Measurements from ENCODE around the gene GLRX3. TPM values are rescaled to one million over a fixed set of nuclear protein-coding genes. Genes with fewer than 3 reads are reported as not detected.

GLRX3 gene
- total and polyA plus RNA-seq, 2 donors (not counting 1 experiment from before 2014, with no cell fraction given), result 26.9 to 45.4 TPM

DNA sequence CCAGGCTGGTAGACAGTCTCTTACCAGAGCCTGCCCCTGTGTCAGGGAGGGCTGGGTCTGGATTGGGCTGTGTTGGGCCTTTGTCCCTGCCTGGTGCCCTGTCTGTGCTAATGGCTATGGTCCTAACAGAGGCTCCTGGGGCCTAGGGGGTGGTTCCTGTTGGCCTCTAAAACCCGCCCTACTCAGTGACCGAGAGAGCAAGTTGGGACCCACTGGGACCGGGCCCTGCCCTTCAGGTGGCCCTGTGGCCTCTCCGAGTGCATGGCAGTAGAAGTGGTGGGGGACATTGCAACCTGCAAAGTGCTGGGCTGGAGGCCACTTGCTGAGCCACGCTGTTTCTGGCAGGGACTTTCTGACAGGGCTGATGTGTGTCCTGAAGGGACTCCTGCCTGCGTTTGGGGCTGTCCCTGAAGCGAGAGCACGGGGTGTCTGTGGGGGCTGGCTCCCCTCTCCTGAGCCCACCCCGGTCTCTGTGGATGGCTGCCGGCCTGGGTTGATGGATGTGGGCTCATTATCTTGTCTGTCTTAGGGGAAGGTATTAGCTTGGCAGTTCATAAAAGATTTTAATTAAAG, 56.2 kb downstream of the GLRX3 start:
- ATAC-seq (ENCODE audit: low read depth) (no peak), DNase-seq (no peak)
- H3K27ac Mint-ChIP-seq, result no peak overlapping the region
- H4K20me1 ChIP-seq (ENCODE audit: control insufficient read depth, insufficient read depth, low read length, poor library complexity, severe bottlenecking), result no peaks in the 10 kb centered on the region
- no peak overlapping the region for H3K4me3 ChIP-seq (ENCODE audit: control extremely low read depth in 1 of 5, extremely low read depth in 1 of 5, insufficient read depth in 1 of 5, low read depth in 2 of 5, low read length in 4 of 5)
- peaks cover 6 to 8% of the 10 kb centered on the region in 2 donors for H3K4me1 ChIP-seq (ENCODE audit: control insufficient read depth in 2 of 2, insufficient read depth in 2 of 2, low read length in 2 of 2)
- ChIA-PET CTCF (no interaction called here), POLR2A (interaction anchor here (0.6 kb wide), 1 partner anchor 121 kb away, joined by 3 read pairs; no protein-coding TSS in a partner anchor)
- no peaks in the 10 kb centered on the region for H3K9me3 Mint-ChIP-seq (ENCODE audit: insufficient read depth)
- no peak overlapping the region for H3K4me2 ChIP-seq (replicated peaks; ENCODE audit: low read depth, low read length, poor library complexity, severe bottlenecking)
- no peak overlapping the region for H2AFZ ChIP-seq (ENCODE audit: insufficient read depth, low read depth, low read length, poor library complexity, severe bottlenecking)
- peaks cover 8% of the 10 kb centered on the region for H3K4me1 Mint-ChIP-seq
- no peaks in the 10 kb centered on the region for H3K36me3 ChIP-seq (replicated peaks in 1 of 2; ENCODE audit: control extremely low read depth in 1 of 2, control insufficient read depth in 1 of 2, extremely low read depth in 1 of 2, insufficient read depth in 2 of 2, low read length in 1 of 2)
- no peak overlapping the region for H3K27ac ChIP-seq (ENCODE audit: low read length in 2 of 2)
- peak overlapping the region; percentile 70 for H3K4me3 Mint-ChIP-seq
- H3K9me3 ChIP-seq (ENCODE audit: control extremely low read depth in 1 of 3, control insufficient read depth in 2 of 3, insufficient read depth in 1 of 3, low read length in 2 of 3), result peaks cover 0 to 2% (median 0%) of the 10 kb centered on the region in 3 donors
- H3K9ac ChIP-seq (ENCODE audit: low read length), result no peak overlapping the region
- no peaks in the 10 kb centered on the region for H3K79me2 ChIP-seq (ENCODE audit: control insufficient read depth, insufficient read depth, low read length)
- intact Hi-C loops (cut with micrococcal nuclease), result no loop called here
- peaks cover 10% of the 10 kb centered on the region for H3K27me3 Mint-ChIP-seq
- no peak for TF ChIP-seq EZH2 (IDR thresholded peaks at IDR 0.05; ENCODE audit: borderline replicate concordance, insufficient read depth, low read depth, low read length, poor library complexity, severe bottlenecking)
- TF ChIP-seq CTCF (IDR thresholded peaks at IDR 0.05), result no peak
- WGBS (ENCODE audit: insufficient coverage), result 94% methylated on average over 10 of the region's 10 CpGs
- peaks cover 0 to 8% (median 1%) of the 10 kb centered on the region in 4 experiments for H3K27me3 ChIP-seq (replicated peaks in 1 of 4; ENCODE audit: control extremely low read depth in 1 of 4, control insufficient read depth in 3 of 4, insufficient read depth in 4 of 4, low read length in 3 of 4)

DNA sequence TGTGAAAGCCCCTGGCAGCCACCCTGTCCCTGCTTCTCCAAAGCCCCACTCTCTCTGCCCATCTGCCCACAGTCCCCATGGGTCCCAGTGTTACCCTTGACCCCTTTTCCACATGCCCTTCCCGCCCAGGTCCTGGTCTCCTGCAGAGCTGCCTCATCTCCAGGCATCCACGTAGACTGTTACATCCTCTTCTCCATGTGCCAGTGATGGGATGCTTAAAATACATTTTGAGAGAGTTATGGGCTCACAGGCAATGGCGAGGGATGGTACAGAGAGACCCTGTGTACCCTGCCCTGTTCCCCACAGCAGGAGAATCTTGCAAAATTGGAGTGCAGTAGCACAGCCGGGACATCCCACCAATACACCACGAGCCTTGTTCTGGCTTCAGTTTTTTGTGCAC, 56.8 kb downstream of the GLRX3 start:
- peaks cover 10% of the 10 kb centered on the region for H3K27me3 Mint-ChIP-seq
- H3K9me3 ChIP-seq (ENCODE audit: control extremely low read depth in 1 of 3, control insufficient read depth in 2 of 3, insufficient read depth in 1 of 3, low read length in 2 of 3), result peaks cover 0 to 2% (median 0%) of the 10 kb centered on the region in 3 donors
- H3K79me2 ChIP-seq (ENCODE audit: control insufficient read depth, insufficient read depth, low read length), result no peaks in the 10 kb centered on the region
- no peak for ATAC-seq (ENCODE audit: low read depth)
- POLR2A ChIA-PET, result interaction anchor here (0.6 kb wide), 1 partner anchor 120 kb away, joined by 3 read pairs; no protein-coding TSS in a partner anchor
- no peaks in the 10 kb centered on the region for H3K36me3 ChIP-seq (replicated peaks in 1 of 2; ENCODE audit: control extremely low read depth in 1 of 2, control insufficient read depth in 1 of 2, extremely low read depth in 1 of 2, insufficient read depth in 2 of 2, low read length in 1 of 2)
- peaks cover 8% of the 10 kb centered on the region for H3K4me1 Mint-ChIP-seq
- 100% methylated on average over 3 of the region's 5 CpGs for WGBS (ENCODE audit: insufficient coverage)
- peaks cover 0 to 8% (median 1%) of the 10 kb centered on the region in 4 experiments for H3K27me3 ChIP-seq (replicated peaks in 1 of 4; ENCODE audit: control extremely low read depth in 1 of 4, control insufficient read depth in 3 of 4, insufficient read depth in 4 of 4, low read length in 3 of 4)
- H3K27ac Mint-ChIP-seq, result no peak overlapping the region
- no peak overlapping the region for H3K4me3 Mint-ChIP-seq
- intact Hi-C loops (cut with micrococcal nuclease), result no loop called here
- CTCF ChIA-PET, result no interaction called here
- no peak overlapping the region for H3K9ac ChIP-seq (ENCODE audit: low read length)
- H3K4me2 ChIP-seq (replicated peaks; ENCODE audit: low read depth, low read length, poor library complexity, severe bottlenecking), result no peak overlapping the region
- no peaks in the 10 kb centered on the region for H3K9me3 Mint-ChIP-seq (ENCODE audit: insufficient read depth)
- H3K27ac ChIP-seq (ENCODE audit: low read length in 2 of 2), result no peak overlapping the region
- no peak overlapping the region for H3K4me3 ChIP-seq (ENCODE audit: control extremely low read depth in 1 of 5, extremely low read depth in 1 of 5, insufficient read depth in 1 of 5, low read depth in 2 of 5, low read length in 4 of 5)
- no peak overlapping the region for H2AFZ ChIP-seq (ENCODE audit: insufficient read depth, low read depth, low read length, poor library complexity, severe bottlenecking)
- H4K20me1 ChIP-seq (ENCODE audit: control insufficient read depth, insufficient read depth, low read length, poor library complexity, severe bottlenecking), result no peaks in the 10 kb centered on the region
- TF ChIP-seq EZH2 (IDR thresholded peaks at IDR 0.05; ENCODE audit: borderline replicate concordance, insufficient read depth, low read depth, low read length, poor library complexity, severe bottlenecking), result no peak
- TF ChIP-seq CTCF (IDR thresholded peaks at IDR 0.05), result no peak
- peaks cover 6 to 8% of the 10 kb centered on the region in 2 donors for H3K4me1 ChIP-seq (ENCODE audit: control insufficient read depth in 2 of 2, insufficient read depth in 2 of 2, low read length in 2 of 2)
- no peak for DNase-seq
